H1 (cell line): ENCODE measurements around the gene THUMPD2. TPM values are rescaled to one million over a fixed set of nuclear protein-coding genes. Genes with fewer than 3 reads are reported as not detected.

Experiments used
- BCL11A ChIP-seq, 2 experiments: IDR thresholded peaks; one replicate each; pipeline ENCODE4 v1.6.1; 2011; ENCODE audit warnings: low read depth in 2 of 2, low read length in 2 of 2, mild to moderate bottlenecking in 2 of 2
- CBX5 ChIP-seq: fragments of 300-800, 300-1000 bp; sonication (generic); IDR thresholded peaks from 2 replicates; pipeline ENCODE4 v1.7.1; 2016; ENCODE audit warnings: antibody characterized with exemption, low read length, low read depth
- CTBP2 ChIP-seq: IDR thresholded peaks from 2 replicates; pipeline ENCODE4 v1.7.0; 2011; ENCODE audit warnings: borderline replicate concordance, mild to moderate bottlenecking, moderate library complexity, mixed read lengths, low read length; ENCODE audit not compliant: insufficient read depth, insufficient read length
- EGR1 ChIP-seq: IDR thresholded peaks from 2 replicates; pipeline ENCODE4 v1.6.1; 2011; ENCODE audit warnings: low read depth, low read length, borderline replicate concordance
- FOSL1 ChIP-seq: IDR thresholded peaks from 2 replicates; pipeline ENCODE4 v1.6.1; 2011; ENCODE audit warnings: mild to moderate bottlenecking, low read depth, low read length, moderate library complexity; ENCODE audit not compliant: insufficient read depth
- GABPA ChIP-seq: IDR thresholded peaks from 2 replicates; pipeline ENCODE4 v1.6.1; 2011; ENCODE audit warnings: mild to moderate bottlenecking, low read length, moderate library complexity, borderline replicate concordance; ENCODE audit not compliant: insufficient read depth
- NRF1 ChIP-seq: IDR thresholded peaks from 2 replicates; pipeline ENCODE4 v1.6.1; 2011; ENCODE audit warnings: mild to moderate bottlenecking, low read depth, low read length, improper control_type of control experiment
- PHF8 ChIP-seq: fragments of 200-600 bp; sonication (generic); conservative IDR thresholded peaks from 2 replicates; pipeline ENCODE4 v1.7.1; 2012; ENCODE audit warnings: low read depth, mild to moderate bottlenecking, inconsistent platforms, low read length, moderate library complexity
- SP2 ChIP-seq: IDR thresholded peaks from 2 replicates; pipeline ENCODE4 v1.6.1; 2012; ENCODE audit warnings: mild to moderate bottlenecking, low read length, inconsistent platforms
- TBP ChIP-seq: IDR thresholded peaks from 2 replicates; pipeline ENCODE4 v1.6.1; 2011; ENCODE audit warnings: low read depth, low read length, improper control_type of control experiment
- TCF12 ChIP-seq: IDR thresholded peaks from 2 replicates; pipeline ENCODE4 v1.6.1; 2011; ENCODE audit warnings: low read depth, mild to moderate bottlenecking, low read length
- ZNF274 ChIP-seq: IDR thresholded peaks from 2 replicates; pipeline ENCODE4 v1.7.0; 2012; ENCODE audit warnings: low read length, borderline replicate concordance; ENCODE audit errors: extremely low read depth
- polyA plus RNA-seq, 7 experiments: library from polyadenylated mRNA; depleted of rRNA in 3 of 7; stranded (reverse) in 5 of 7; unstranded in 2 of 7; fragments of >200 nt in 5 of 7; fragments of 200-250 nt in 2 of 7; gene quantifications; 1 replicate in 5 of 7; 2 replicates in 1 of 7; 4 replicates in 1 of 7; pipeline versions ENCODE4 v1.2.1 to v1.2.3, GENCODE V29; 2011 to 2013; ENCODE audit warnings: missing spikeins in 2 of 7, mixed read lengths in 2 of 7
- total RNA-seq: library from RNA; stranded (reverse); fragmentation: NEBNext Ultra II Directional; extraction: Animal tissue kit (Norgen Biotek cat#: 25700); gene quantifications from 2 replicates; pipeline ENCODE4 v1.2.1, GENCODE V29; 2021

The THUMPD2 gene
- total and polyA plus RNA-seq, 2 of the 8 experiments (the other 6 are each of a cell fraction or from before 2014, with no cell fraction given) = 8.6 to 17.0 TPM

DNA sequence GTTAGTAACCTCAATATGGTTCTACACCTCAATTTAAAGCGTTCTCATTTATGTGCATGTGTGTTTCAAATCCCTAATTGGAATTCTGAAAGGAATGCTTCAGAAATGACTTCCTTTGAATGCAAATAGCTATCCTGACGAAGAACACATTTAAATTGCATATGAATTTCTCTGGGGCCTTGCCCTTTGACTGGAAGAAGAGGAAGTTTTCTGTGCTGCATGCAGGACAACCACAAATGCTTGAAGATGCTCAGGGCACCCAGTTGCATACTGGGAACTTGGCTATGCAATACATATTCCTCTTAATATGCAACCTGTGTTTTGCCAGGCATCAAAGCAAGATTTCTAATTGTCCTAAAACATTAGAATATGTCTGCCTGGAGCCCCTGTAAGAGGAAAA is 58.1 kb downstream of the THUMPD2 start (continued):
- TF ChIP-seq NRF1 (no peak), TBP (no peak), PHF8 (no peak), CBX5 (no peak), ZNF274 (no peak), FOSL1 (no peak), BCL11A (IDR thresholded peaks at IDR 0.05; ENCODE audit: low read depth in 2 of 2, low read length in 2 of 2) (no peak), GABPA (no peak), EGR1 (no peak), CTBP2 (no peak), SP2 (no peak), TCF12 (no peak)
